Tibial artery (tissue), 4 donors: ENCODE data around the gene TICAM2.

Experiments used
- DNase-seq, 2 donors: peaks; one replicate each; pipeline ENCODE4 v3.0.0-alpha.2; 2019
- H3K27ac ChIP-seq, 2 donors: fragments of 200-600 bp; sonication (generic) in 1 of 2; 1 replicate in 1 of 2; 2 replicates in 1 of 2; pipeline ENCODE4 v1.5.1; 2018 to 2019; ENCODE audit warnings: mild to moderate bottlenecking in 1 of 2
- H3K27me3 ChIP-seq, 2 donors: fragments of 200-600 bp; sonication (generic) in 1 of 2; one replicate each; pipeline versions ENCODE4 v1.5.1 to v1.6.0; 2016 to 2019
- H3K36me3 ChIP-seq, 3 donors: fragments of 200-600 bp; sonication (generic) in 2 of 3; one replicate each; pipeline ENCODE4 v1.5.1; 2016 to 2019; ENCODE audit warnings: mild to moderate bottlenecking in 2 of 3
- H3K4me1 ChIP-seq, 4 donors: fragments of 200-600 bp; sonication (generic) in 2 of 4; 1 replicate in 3 of 4; 2 replicates in 1 of 4; pipeline ENCODE4 v1.5.1; 2016 to 2019
- H3K4me3 ChIP-seq, 2 donors: fragments of 200-600 bp; sonication (generic) in 1 of 2; 1 replicate in 1 of 2; 2 replicates in 1 of 2; pipeline ENCODE4 v1.5.1; 2018 to 2019; ENCODE audit warnings: mild to moderate bottlenecking in 2 of 2
- H3K9me3 ChIP-seq, 3 donors: fragments of 200-600 bp; sonication (generic) in 1 of 3; one replicate each; pipeline ENCODE4 v1.5.1; 2016 to 2019
- CTCF ChIP-seq, 2 experiments: fragments of 200-600 bp in 1 of 2; fragments of 450-650 bp in 1 of 2; IDR thresholded peaks; one replicate each; pipeline ENCODE4 v1.5.1; 2017 to 2019; ENCODE audit warnings: antibody characterized with exemption in 2 of 2, mild to moderate bottlenecking in 1 of 2, moderate library complexity in 1 of 2
- intact Hi-C: fragments of 100-400 bp; cut with DNase I; formaldehyde crosslinking; loops from one replicate; pipeline ENCODE4 v1.15.0; 2023; ENCODE audit warnings: low total_unique reads

The TICAM2 gene

GRCh38 chr5:115640274-115640673, 38.0 kb upstream of the TICAM2 start:
- DNase-seq, result no peak
- intact Hi-C loops, result no loop called here
- H3K27me3 ChIP-seq, result no peaks in the 10 kb centered on the region

GRCh38 chr5:115639377-115639776, 37.1 kb upstream of the TICAM2 start:
- no peak for DNase-seq
- Histone ChIP-seq H3K27ac (no peak overlapping the region), H3K36me3 (no peaks in the 10 kb centered on the region), H3K4me3 (no peak overlapping the region), H3K27me3 (no peaks in the 10 kb centered on the region), H3K9me3 (no peaks in the 10 kb centered on the region), H3K4me1 (peaks cover 0 to 1% (median 0%) of the 10 kb centered on the region in 4 donors)
- TF ChIP-seq CTCF (IDR thresholded peaks at IDR 0.05), result no peak
- intact Hi-C loops, result no loop called here

More at GRCh38 chr5:115640274-115640673, 38.0 kb upstream of the TICAM2 start:
- Histone ChIP-seq H3K4me3 (no peak overlapping the region), H3K9me3 (no peaks in the 10 kb centered on the region), H3K27ac (no peak overlapping the region), H3K36me3 (no peaks in the 10 kb centered on the region), H3K4me1 (no peaks in the 10 kb centered on the region)
- no peak for TF ChIP-seq CTCF (IDR thresholded peaks at IDR 0.05)

- DNase-seq, result no peak
- intact Hi-C loops, result no loop called here
- no peaks in the 10 kb centered on the region for H3K9me3 ChIP-seq
- H3K4me1 ChIP-seq, result peaks cover 0 to 4% (median 0%) of the 10 kb centered on the region in 4 donors
- H3K27me3 ChIP-seq, result no peaks in the 10 kb centered on the region
- H3K36me3 ChIP-seq, result no peaks in the 10 kb centered on the region
- no peak for TF ChIP-seq CTCF (IDR thresholded peaks at IDR 0.05)
- no peak overlapping the region for H3K4me3 ChIP-seq
- H3K27ac ChIP-seq, result no peak overlapping the region
These were observed 35.2 kb upstream of the TICAM2 start for GRCh38 chr5:115637507-115637906.

- intact Hi-C loops, result no loop called here
- Histone ChIP-seq H3K27me3 (no peaks in the 10 kb centered on the region), H3K4me3 (no peak overlapping the region), H3K36me3 (no peaks in the 10 kb centered on the region), H3K27ac (no peak overlapping the region), H3K4me1 (peaks cover 0 to 4% (median 0%) of the 10 kb centered on the region in 4 donors), H3K9me3 (no peaks in the 10 kb centered on the region)
- no peak for DNase-seq
- no peak for TF ChIP-seq CTCF (IDR thresholded peaks at IDR 0.05)
These were observed 33.7 kb upstream of the TICAM2 start for GRCh38 chr5:115636008-115636407.

GRCh38 chr5:115634343-115635132, 32.3 kb upstream of the TICAM2 start:
- H3K27me3 ChIP-seq, result no peaks in the 10 kb centered on the region
- peak; percentile 80 to 87 for TF ChIP-seq CTCF (IDR thresholded peaks at IDR 0.05)
- intact Hi-C loops, result no loop called here
- H3K4me1 ChIP-seq, result peaks cover 0 to 4% (median 0%) of the 10 kb centered on the region in 4 donors
- peak overlapping the region; percentile 28 to 41 for H3K27ac ChIP-seq
- H3K9me3 ChIP-seq, result no peaks in the 10 kb centered on the region
- peak overlapping the region; percentile 28 to 43 for H3K4me3 ChIP-seq
- H3K36me3 ChIP-seq, result no peaks in the 10 kb centered on the region
- DNase-seq, result peak; percentile 92 to 94
